GM19240 (cell line): Measurements from ENCODE around the gene CEP131.

Source experiments
- DNase-seq: peaks from one replicate; pipeline ENCODE4 v3.0.0; 2011; ENCODE audit warnings: low spot score; ENCODE audit not compliant: insufficient read length

CEP131 gene

DNA sequence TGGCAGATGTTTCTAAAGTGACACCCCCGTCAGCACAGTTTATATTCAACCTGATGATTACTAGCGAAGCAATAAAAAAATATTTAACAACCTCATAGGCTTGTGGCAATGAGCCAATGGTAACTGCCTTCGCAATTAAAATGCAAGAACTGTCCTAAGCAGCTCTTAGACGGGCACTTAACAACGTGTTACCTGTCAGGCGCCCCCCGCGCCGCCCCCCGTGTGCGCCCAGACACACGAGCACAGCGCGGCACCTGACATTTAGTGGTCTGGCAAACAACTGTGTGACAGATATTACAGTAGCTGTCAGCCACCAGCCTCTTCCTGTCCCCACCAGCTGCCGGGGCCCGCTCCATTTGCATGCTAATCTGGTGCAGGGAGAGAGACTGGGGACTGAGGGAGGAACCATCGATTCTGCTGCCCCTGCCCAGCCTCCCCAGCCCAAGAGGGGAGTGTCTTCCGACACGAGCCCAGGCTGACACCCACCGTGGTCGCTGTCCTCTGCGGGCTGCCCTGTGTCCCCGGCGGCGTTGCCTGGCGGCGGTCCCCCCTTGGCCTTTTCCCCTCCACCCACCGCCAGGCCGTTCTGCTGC, 29.0 kb upstream of the CEP131 start:
- no peak for DNase-seq

DNA sequence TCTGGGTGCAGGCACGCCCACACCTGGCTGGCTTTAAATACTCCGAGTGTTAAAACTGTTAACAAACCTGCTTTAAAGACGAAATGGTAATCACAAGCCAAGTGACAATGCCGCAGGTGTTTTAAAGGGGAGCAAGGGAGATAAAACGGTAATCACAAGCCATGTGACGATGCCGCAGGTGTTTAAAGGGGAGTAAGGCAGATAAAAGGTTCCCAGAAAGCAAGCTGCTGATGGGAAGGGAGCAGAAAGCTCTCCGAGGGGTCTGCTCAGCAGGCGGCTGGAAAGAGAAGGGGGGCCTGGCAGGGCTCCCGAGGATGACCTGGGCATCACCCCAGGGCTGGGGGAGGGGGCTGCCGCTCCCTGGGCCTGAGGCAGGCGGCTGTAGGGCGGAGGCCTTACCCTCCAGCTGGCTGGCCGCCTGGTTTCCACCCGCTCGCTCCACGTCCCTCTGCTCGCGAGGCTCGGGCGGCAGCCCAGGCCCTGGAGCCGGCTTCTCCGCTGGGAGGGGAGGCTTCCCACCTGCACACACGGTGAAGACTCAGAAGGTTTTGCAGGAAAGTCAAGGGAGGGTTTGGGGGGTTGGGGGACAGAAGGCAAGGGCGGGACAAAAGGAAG, 28.4 kb upstream of the CEP131 start:
- no peak for DNase-seq

GRCh38 chr17:81250286-81251093, 27.7 kb upstream of the CEP131 start:
- no peak for DNase-seq

- DNase-seq = no peak
Observed at GRCh38 chr17:81249223-81250040, 26.7 kb upstream of the CEP131 start.

DNA sequence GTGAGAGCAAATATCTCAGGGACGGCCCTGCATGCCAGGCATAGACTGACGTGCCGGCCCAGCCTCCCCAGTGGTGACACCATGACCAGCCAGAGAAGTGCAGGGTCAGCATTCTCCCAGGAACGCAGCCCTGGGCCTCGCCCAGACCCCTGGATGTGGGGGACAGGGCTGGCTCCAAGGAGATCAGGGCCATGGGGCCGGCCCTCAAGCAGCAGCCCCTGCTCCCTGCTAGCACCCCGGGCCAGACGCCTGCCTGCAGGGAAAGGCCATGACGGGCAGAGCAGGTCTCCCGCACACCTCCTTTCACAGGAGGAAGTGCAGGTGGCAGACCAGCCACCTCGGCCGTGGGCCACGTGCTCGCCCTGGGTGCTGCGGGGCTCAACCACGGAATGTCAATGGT, 25.9 kb upstream of the CEP131 start:
- no peak for DNase-seq

- no peak for DNase-seq
Observed at GRCh38 chr17:81247339-81247990, 24.7 kb upstream of the CEP131 start.

DNA sequence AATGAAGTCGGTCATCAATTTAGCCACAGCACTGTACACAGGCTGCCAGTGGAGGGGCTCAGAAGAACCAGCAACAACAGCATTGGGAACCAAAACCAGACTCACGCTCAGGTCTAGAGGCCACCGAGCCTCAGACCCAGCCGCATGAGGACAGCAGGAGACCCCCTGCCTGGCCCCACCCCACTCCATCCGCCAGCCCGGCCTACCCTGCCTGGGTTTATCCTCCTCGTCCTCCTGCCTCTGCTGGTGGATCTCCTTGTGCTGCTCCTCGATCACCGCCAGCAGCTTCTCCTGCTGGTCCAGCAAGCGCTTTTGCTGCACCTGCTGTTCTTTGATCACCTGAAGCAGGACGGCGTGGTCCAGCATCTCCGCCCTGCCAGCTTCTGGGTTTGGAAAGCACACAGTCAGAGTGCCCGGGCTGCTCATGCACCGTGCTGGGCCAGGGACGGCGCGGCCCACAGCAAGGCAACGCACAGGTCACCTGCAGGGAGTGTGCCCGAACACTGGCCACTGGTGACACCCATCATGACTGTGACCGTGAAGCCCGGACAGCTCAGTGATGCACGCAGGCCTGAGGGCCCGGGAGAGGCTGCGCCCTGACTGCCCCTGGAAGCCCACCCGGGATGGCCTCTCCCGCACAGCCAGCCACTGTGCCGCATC, 24.0 kb upstream of the CEP131 start:
- DNase-seq = no peak

DNA sequence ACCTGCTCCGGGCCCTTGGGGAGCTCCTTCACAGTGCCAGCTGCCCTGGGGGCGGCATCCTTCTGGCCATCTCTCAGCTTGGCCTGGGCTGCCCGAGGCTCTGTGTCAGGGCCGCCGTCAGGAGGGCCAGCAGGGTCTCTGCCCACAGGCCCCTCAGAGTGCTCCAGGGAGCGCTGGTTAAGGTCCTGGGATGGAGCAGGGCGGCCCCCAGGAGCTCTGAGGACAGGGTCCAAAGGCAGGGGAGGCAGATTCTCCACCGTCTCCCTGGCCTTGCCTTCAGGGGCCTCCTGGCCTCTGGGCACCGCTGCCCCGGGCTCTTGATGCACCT, 23.5 kb upstream of the CEP131 start:
- no peak for DNase-seq

- no peak for DNase-seq
Observed at GRCh38 chr17:81245665-81246342, 23.0 kb upstream of the CEP131 start.

- peak; percentile 34 for DNase-seq
Observed at GRCh38 chr17:81245024-81245664, 22.4 kb upstream of the CEP131 start.

DNA sequence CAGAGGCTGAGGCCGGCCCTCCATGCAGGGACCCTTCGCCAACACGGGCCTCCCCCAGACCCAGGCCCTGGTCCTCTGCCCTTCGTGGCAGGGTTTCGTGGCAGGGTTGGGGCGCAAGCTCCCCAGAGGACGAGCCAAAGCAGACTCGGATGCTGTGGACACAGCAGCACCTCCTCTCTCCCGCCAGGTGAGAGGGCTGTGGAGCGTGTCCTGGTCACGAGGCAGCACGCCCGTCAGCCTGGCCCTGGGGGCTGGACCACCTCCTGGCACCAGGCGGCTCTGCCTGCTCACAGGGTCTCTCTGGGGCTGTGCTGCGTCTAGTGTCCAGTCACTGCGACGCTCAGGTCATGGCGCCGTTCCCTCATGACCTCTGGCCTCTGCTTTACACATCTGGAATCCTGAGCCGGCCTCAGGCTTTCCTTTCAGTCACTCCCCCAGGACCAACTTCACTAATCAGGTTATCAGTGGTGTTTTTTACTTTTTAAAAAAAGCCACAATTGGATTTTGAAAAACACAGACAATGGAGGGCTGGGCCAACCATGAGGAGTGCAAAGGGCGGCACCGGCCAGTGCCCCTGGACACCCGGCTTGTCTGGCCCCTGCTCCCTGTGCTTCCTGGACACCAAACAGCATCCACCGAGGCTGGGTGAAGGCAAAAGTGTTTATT, 21.7 kb upstream of the CEP131 start:
- no peak for DNase-seq

DNA sequence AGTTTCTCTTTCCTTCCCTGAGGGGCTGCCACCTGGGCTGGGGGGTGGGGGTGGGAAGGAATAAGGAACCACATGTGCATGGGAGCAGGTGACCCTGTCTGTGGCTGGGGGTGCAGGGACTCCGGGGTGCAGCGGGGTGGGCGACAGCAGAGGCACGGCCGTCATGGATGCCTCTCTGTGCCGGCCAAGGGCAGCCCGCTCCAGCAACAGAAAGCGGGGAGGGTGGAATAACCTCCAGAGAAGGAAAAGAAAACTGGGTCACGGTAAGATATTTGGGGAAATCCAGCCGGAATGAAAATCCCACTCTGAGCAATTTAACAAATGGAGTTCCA, 20.5 kb upstream of the CEP131 start:
- DNase-seq = no peak

DNA sequence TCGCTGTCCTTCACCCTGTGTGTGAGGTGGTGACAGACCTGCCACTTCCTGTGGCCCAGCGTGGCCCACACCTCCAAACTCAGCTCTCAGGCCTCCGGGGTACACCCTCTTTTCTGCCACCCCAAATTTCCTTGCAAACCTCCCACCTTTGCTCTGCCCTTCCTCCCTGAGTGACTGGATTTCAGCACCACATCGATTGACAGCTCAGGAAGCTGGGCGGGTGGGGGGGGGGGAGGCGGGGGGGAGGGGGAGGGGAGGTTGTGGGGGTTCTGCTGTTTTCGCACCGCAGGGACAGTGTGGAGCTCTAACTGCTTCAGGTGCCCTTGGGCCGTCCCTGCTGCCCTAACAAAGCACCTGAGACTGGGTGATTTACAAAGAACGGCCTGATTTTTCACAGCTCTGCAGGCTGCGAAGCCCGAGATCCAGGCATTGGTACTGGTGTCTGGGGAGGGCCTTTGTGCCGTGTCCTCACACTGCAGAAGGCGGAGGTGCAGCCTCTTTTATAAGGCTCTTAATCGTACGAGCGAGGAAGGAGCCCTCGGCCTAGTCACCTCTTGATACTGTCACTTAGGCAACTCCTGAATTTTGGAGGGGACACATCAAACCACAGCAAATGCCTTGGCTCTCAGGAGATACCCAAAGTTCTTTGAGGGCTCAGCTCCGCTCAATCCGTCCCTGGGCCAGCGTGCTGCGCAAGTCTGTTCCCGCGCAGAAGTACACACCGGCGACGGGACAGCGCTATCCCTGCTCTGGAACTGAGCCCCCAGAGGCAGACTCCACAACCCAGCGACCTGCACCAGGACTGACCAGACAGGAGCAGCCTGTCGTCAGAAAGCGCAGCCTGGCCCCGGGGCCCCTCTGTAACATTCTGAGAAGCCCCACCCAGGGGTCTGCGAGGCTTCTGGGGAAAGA, 19.9 kb upstream of the CEP131 start:
- no peak for DNase-seq

DNA sequence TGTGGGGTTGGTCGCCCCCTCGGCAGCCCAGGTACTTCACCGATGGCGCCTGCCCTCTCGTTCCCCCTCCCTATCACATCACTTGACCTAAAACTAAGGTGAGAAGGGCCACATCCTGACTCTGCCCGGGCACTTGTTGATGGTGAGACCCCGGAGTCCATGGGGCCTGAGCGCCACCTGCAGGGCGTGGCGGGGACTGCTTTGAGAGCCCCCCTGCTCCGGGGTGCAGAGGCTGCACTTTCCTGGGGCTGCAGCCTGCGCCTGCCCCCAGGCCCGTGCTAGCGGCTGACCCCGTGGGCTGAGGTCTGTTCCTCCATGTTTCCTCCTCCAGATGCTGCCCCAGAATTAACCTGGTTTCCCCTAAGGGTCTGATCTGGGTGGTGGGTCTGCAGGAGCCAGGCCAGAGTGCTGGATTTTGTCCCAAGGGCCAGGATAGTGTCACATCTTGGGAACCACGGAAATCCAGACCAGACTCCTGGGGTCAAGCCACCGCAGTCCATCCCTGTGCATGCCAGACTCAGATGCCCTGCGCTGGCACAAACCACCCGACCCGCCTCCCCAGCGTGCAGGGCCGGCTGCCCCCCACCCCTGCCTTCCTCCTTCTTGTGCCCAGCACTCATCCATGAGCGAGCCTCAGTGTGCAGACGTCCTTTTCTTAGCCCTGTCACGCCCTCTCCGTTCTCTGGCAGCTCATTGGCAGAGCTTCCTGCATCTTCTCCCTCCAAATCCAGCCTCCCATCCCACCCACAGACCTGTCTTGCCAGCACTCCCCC, 19.1 kb upstream of the CEP131 start:
- DNase-seq = peak; percentile 63

GRCh38 chr17:81241203-81241602, 18.4 kb upstream of the CEP131 start:
- DNase-seq = no peak

- no peak for DNase-seq
Observed at GRCh38 chr17:81240761-81241160, 18.0 kb upstream of the CEP131 start.

GRCh38 chr17:81239714-81240555, 17.2 kb upstream of the CEP131 start:
- peak; percentile 65 for DNase-seq
